ENCODE measurements around the gene SLC6A19.

Gene SLC6A19

DNA sequence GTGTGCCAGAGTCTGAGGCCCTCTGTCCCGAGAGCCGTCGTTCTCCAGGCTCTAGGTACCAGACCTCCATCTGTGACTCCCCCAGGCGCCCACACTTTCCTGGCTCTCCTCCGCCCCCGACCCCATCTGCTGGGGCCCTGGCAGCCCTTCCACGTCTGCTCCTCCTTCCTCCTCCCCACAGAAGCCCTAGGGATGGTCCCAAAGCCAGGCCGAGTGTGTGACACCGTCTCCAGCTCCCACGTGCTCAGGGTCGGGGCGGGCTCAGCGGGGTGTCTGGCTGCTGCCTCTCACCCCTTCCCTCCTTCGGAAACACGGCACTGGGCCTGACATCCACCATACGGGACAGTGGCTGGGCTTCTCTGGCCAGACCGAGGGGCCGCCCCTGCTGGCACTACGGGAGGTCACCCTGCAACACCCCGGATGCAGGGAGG is 20.5 kb upstream of the SLC6A19 start:
- no peak for DNase-seq (ENCODE audit: low read depth in 2 of 2)

DNA sequence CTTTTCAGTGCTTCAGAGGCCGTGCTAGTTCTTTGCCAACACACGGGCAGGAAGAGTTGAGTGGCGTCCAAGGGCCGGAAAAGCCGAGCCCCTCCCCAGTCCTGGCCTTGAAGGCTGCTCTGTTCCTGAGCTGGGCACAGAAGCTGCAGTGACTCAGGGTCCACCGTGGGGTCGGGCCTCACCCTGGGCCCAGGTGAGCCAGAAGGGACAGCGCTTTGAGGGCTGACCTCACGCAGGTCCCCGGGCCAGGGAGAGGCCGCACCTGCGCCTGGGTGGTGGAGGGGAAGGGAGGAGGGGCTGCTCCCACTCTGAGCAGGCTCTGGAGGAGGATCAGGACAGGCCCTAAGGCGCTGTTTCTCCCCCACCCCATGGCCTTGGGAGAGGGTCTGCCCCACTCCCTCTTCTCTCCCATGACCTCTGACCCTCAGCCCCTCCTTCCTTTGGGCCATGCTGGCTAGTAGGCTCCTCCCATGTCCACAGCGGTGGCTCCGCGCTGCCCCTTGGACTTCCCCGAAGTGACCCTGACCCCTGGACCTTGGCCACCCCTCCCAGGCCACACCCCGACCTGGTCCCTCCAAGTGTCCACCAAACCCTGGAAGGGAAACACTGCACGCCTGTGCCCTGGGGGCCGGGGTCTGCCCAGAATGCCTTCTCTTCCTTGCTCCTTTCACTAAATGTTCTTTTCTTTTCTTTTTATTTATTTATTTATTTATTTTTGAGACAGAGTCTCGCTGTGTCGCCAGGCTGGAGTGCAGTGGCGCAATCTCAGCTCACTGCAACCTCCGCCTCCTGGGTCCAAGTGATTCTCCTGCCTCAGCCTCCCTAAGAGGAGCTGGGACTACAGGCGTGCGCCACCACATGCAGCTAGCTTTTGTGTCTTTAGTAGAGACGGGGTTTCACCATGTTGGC is 19.7 kb upstream of the SLC6A19 start:
- no peak for DNase-seq (ENCODE audit: low read depth in 2 of 2)

DNA sequence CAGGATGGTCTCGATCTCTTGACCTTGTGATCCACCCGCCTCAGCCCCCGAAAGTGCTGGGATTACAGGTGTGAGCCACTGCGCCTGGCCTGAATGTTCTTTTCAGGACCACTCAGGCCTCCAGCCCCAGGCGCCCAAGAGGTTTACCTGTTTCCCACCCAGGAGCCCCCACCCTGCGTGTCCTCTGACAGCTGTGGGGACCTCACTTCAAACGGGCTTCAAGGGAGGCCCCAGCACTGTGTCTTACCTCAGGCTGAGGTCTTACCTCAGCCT is 19.1 kb upstream of the SLC6A19 start:
- DNase-seq (ENCODE audit: low read depth in 2 of 2) = no peak

DNA sequence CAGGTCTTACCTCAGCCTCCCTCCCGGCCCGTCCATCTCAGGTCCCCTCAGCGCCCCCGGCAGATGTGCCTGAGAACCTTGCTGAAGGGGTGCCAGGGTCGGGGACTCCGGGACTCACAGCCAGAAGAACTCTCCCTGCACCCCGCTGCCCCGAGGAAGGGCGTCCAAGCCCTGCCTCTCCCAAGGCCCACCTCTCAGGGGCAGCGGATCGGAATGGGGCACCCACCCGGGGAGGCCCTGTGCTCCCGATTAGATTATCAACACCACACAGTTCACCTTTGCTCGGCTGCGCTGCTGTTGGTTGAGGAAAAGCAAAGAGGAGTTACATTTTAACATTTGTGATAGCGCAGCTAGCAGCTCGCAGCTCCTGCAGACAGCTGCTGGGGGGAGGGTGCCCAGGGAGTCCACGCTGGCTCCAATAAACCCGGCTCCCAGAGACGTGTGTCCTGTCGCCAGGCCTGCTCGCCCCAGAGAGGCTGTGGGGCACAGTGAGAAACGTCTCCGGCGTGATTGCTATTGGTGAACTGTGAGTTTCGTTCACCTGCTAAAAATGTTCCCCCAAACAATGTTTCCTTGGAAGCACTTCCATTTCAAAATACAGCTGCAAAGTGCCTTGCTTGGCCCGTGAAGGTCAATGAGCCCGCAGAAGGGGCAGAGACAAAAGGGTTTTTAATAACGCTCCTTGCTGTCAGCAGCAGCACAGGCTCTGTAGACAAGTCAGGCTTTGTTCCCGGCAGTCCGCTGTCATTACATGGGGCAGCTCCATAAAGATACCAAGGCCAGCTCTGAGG is 18.6 kb upstream of the SLC6A19 start:
- no peak for DNase-seq (ENCODE audit: low read depth in 2 of 2)

DNA sequence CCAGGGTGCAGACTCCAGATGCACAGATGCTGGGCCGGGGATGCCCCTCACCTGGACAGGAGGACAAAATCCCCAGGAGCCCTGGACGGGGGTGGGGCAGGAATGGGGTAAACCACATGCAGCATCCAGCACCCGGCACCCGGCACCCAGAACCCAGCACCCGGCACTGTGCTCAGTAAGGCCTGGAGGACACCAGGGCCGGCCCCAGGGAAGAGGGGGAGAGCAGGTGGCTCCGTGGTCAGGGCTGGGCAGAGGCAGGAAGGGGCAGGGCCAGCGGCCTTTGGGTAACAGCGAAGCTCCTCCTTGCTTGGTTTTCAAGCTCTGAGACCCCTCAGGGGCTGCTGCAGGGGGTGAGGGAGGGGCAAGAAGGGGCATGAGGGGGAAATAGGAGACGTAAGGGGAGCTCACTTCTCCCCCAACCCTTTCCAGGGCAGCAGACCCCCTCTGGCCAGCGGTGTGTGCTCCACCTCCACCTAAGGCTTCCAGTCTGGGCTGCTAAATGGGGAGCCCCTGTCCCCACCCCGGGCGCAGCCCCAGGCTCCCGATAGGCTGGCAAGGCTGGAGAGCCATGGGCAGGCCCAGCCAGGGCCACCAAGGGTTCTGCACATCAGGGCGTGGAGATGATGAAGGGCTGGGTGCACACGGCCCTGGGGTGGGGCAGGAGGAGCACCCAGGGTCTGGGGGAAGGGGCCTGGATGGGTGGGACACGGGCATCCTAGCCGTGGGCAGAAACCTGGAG is 17.8 kb upstream of the SLC6A19 start:
- no peak for DNase-seq (ENCODE audit: low read depth in 2 of 2)

DNA sequence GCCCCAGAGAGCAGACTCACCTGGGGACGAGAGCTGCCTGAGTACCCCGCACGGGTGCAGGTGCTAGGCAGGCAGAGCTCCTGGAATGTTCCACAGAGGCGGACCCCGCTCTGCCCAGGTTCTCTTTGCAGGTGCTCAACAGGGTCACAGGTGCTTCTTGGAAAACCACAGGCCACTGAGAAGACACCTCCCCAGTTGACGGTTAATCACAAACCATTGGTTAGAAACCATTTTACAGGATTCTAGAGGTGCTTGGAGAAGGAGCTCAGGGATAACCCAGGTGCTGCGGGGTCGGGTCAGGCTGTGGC is 17.3 kb upstream of the SLC6A19 start:
- no peak for DNase-seq (ENCODE audit: low read depth in 2 of 2)

DNA sequence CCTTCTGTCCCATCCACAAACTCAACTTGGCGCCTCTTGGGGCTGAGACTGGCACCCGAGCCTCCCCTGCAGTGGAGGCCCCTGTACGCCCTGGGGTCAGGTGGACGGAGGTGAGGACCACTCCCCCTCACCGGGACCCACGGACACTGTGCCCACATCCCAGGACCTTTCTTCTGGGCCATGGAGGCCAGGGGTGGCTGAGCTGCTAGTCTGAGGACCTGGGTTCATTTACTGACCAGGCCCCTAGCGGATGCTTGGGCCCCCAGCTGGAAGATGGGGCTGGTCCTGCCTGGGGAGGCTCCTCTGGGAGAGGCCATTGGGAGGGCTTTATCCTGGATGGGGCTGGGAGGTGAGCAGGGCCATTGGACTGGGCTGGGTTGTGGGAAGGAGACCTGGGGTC is 16.9 kb upstream of the SLC6A19 start:
- no peak for DNase-seq (ENCODE audit: low read depth in 2 of 2)

DNA sequence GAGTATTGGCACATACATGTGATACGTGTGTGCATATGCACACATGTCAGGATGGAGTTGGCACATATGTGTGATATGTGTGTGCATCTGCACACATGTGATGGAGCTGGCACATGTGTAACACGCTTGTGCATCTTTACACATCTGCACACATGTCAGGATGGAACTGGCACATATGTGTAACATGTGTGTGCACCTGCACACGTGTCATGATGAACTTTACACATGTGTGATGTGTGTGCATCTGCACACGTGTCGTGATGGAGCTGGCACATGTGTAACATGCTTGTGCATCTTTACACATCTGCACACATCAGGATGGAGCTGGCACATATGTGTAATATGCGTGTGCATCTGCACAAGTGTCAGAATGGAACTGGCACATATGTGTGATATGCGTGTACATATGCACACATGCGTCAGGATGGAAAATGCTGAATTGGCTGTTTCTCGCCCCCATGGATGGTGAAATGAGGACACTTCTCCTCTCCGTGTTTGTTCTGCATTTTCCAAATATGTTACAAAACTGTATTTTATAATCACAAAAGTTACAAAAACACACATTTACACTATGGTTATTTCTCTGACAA is 16.3 kb upstream of the SLC6A19 start:
- DNase-seq (ENCODE audit: low read depth in 2 of 2) = no peak

DNA sequence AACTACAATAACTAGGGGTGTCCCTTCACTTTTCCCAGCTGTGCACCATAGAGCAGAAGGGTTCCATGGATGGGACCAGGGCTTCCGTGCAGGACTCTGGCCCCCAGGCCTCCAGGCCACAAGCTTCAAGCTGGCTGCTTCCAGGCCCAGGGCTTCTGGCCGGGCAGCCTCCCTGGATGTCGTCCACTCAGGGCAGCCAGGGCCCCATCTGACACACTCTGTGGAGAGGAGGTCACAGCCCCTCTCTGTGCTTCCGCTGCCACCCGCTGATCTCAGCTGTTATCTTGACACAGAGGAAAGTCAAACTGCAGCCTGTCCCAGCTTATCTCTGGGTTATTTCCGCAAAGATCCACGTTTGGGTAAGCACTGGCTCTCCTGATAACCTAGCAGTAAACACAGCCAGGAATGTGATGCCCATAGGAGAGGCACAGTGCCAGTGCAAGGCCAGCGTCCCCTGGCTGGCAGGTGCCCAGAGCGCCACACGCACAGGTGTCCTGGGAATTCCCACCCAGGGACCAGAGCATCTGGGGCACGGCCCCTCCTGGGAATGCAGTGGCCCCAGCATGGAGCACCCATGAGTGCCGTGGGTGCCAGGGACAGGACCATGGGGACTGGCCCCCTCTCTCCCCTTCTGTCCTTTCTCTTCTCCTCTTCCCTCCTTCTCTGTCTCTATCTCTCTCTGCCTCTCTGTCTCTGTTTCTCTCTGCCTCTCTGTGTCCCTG is 15.6 kb upstream of the SLC6A19 start:
- no peak for DNase-seq (ENCODE audit: low read depth in 2 of 2)

DNA sequence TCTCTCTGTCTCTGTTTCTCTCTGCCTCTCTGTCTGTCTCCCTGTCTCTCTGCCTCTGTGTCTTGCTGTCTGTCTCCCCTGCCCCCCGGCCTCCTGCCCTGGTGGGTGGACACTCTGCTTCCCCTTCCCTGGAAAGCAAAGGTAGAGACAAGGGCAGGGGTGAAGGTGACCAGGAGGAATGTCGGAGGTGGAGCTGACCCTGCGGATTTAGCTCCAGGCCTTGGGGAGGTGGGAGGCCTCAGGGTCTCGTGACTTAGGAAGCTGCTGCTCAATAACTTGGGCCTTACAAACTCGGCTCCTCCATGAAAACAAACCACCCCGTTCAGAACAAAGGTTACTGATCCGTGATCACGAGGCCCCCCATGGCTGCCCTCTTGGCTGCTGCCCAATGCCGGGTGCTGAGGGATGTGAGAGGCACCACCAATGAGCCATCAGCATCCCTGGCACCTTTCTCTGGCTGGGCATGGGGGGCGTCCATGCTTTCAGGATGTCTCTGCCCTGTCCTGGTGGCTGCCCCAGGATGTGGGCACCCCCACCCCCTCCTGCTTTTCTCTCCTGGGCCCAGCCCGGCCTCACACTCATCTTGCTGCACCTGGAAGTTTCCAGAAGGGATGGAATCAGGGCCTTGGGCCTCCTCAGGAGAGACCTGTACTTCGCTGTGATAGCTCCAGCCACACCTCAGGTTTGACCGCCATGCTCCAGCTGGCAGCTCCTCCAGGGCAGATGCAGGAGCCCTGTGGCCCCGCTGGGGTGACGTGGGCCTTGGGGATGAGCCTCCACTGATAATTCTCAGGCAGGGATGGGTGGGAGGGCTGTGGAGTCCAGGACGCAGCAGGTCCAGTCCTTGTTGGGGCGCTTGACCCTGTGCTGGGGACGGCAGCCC is 14.8 kb upstream of the SLC6A19 start:
- no peak for DNase-seq (ENCODE audit: low read depth in 2 of 2)

DNA sequence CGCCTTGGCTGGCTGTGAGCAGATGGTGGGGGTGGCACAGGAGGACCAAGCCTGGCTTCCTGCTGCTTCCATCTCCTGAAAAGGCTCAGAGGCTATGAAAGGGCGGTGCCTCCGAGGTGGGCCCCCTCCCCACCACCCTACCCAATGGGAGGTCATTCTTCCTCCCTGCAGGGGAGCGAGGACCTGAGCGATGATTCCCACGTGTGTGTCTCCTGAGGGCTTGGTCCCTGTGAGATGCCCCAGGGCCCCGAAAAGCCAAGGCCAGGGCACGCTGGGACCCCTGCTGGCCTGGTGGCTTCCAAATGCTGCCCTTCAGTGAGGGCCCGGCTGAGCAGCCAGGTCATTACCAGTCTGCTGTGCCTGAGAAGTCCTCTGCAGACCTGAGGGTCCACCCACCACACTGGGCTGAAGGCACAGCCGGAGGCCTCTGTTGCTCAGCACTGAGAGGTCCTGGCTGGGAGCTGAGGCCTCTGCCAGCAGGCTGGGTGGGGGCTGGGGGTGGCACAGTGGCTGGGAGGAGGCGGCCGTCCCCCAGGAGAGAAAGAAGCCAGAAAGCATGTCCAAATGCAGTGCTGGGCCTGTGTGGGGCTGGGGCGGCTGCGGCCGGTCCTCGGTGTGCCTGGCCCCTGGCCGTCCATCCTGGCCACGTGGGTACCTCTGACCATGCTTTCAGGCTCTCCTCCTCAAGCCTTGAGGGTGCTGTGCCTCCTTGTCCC is 14.0 kb upstream of the SLC6A19 start:
- DNase-seq (ENCODE audit: low read depth in 2 of 2) = no peak

DNA sequence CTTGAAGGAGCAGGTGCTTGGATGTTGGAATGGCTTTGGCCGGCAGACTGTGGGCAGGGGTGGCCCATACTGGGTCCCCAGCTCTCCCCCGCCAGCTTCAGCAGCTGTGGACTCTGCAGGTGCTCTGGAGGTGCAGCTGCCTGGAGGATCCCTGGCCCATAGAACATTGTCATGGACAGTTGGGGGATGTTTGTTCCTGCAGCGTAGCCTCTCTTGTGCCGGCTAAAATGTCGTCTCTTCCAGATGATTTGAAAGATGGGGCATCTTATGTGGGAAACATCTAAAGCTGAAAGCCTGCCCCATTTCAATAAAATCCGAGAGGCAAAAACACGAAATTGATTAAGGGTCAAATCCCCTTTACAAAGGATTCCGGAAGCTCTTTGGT is 13.5 kb upstream of the SLC6A19 start:
- DNase-seq (ENCODE audit: low read depth in 2 of 2) = no peak

DNA sequence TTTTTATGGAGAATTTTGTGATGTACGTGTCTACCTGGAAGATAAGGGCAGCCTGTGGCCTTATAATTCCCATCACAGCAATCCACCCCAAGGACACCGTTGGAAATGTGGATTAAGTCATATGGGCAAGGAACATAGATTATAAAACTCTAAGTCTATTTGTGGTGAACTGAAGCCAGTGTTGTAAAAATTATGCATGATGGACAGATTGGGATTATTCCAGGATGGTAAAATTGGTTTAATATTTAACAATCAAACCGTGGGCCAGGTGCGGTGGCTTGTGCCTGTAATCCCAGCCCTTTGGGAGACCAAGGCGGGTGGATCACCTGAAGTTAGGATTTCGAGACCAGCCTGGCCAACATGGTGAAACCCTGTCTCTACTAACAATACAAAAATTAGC is 12.9 kb upstream of the SLC6A19 start:
- no peak for DNase-seq (ENCODE audit: low read depth in 2 of 2)

DNA sequence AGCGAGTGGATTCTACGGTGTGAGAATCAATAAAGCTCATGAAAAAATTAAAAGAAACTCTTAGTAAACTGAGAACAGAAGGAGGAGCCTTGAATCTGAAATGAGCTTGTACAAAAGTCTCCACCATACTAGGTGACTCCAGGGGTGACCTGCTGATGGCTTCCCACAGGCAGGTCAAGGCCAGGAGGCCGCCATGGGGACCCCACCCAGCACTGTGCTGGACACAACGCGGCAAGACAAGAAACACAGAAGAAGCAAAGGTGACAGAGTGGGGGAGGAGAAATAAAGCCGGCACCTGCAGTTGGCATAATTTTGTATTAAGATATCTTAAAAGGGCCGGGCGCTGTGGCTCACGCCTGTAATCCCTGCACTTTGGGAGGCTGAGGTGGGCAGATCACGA is 12.1 kb upstream of the SLC6A19 start:
- no peak for DNase-seq (ENCODE audit: low read depth in 2 of 2)

DNA sequence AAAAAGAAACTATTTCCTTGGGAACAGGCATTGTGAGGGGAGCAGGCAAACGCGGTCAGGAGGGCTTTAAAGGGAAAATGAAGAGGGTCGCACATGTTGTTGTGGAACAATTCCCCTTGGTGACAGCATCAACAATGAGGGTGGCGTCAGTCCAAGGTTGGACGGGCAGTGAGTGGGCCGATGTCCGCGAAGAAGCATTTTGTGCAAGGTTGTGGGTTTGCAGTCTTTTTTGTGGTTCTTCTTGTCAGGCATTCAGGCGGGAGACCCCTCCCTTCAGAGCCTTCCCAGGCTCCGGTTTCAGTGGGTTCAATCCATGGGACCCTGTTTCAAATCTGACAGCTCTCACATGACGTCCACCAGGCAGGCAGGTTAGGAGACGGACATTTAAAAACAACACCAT is 11.1 kb upstream of the SLC6A19 start:
- DNase-seq (ENCODE audit: low read depth in 2 of 2) = no peak

DNA sequence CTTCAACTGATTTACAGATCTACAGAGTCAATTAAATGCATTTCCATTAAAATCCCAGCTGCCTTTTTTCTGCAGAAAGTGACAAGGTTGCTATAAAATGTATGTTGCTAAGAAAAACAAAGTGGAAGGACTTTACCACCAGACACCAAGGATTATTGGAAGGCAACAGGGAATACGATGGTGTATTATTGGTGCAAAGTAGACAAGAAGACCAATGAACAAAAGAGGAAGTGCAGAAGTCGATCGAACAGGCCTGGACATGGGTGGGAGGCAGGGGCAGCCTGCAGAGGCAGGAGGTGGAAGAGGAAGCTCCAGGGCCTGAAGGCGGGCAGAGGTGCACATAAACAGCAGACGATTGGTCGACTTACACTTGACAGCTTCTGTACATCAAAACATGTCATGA is 10.6 kb upstream of the SLC6A19 start:
- DNase-seq (ENCODE audit: low read depth in 2 of 2) = no peak

DNA sequence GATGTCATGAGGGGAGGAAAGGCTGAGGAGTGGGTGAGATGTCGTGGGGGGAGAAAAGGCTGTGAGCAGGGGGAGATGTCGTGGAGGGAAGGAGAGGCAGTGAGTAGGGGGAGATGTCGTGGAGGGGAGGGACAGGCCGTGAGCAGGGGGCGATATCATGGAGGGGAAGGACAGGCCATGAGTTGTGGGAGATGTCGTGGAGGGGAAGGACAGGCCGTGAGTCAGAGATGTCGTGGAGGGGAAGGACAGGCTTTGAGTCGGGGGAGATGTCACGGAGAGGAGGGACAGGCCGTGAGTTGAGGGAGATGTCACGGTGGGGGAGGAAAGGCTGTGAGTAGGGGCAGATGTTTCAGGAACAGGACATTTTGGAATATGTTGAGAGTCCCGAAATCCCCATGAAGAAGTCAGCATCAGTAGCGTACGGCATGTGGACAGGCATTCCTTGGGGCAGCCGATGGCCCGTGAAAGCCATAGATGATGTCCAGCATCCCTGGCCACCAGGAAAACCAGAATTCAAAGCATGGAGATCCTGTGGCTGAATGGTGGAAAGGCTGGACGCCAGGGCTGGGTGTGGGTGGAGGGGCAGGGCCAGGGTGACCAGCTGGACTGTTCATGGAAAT is 8.3 kb upstream of the SLC6A19 start:
- no peak for DNase-seq (ENCODE audit: low read depth in 2 of 2)

DNA sequence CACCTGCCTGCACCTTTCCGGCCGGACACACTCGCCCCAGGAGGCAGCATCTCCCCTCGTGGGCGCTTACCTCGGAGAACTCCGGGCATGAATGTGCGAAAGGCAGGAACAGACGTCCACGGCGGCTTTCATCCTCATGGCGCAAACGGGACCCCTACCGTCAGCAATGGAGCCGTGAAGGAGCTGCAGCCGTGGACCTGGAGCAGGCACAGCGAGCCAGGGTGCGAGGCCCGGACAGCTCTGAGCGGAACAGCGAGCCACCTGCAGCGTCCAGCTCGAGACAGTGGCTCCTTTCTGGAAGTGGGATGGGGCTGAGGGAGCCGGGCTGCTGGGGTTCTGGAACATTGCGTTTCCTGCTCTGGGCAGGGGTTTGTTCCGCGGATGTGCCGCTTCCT is 7.8 kb upstream of the SLC6A19 start:
- no peak for DNase-seq (ENCODE audit: low read depth in 2 of 2)

DNA sequence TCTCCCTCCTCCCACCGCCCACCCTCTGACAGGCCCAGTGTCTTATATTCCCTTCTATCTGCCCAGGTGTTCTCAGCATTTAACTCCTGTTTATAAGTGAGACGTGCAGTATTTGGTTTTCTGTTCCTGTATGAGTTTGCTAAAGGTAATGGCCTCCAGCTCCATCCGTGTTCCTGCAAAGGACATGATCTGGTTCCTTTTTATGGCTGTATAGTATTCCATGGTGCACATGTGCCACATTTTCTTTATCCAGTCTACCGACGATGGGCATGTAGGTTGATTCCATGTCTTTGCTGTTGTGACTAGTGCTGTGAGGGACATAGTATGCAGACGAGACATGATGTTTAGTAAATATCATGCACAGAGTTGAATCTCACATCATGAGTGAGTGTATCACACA is 7.0 kb upstream of the SLC6A19 start:
- DNase-seq (ENCODE audit: low read depth in 2 of 2) = no peak

DNA sequence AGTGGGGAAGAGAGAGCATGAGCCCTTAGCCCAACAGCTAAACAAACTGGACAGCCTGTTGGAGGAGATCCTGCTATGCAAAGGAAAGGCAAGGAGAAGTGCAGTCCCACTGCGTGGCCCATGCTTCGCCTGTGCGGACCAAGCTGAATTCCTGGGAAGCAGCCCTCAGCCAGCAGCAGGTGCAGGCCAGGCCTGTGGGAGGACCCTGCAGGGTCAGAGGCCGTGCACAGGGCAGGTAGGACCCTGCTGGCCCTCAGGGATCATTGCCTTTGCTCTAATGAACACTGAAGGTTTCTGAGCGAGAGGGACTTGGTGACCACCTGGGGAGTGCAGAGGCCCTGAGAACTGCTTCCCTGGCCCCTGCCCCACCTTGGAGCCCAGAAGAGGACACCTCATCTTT is 6.0 kb upstream of the SLC6A19 start:
- no peak for DNase-seq (ENCODE audit: low read depth in 2 of 2)
